B cell (primary cell): ENCODE results near the gene UBAC1. TPM values are rescaled to one million over a fixed set of nuclear protein-coding genes. Genes with fewer than 3 reads are reported as not detected.

Source experiments
- ATAC-seq: fragments of 200-7000 bp; cut with Tn5 transposase; one replicate; pipeline ENCODE4 v1.10.0; 2021; ENCODE audit warnings: low read depth, mild to moderate bottlenecking, moderate number of reproducible peaks, moderate library complexity
- CTCF ChIA-PET: fragments of 350-600 bp; sonication (Branson Sonifier 250); formaldehyde crosslinking; loops from one replicate; lab custom pipeline; 2021; ENCODE audit warnings: antibody characterized with exemption, inconsistent platforms; lab: Charles Lee
- POLR2A ChIA-PET: fragments of 350-600 bp; sonication (Branson Sonifier 250); formaldehyde crosslinking; loops from one replicate; lab custom pipeline; 2021; ENCODE audit warnings: antibody characterized with exemption; lab: Charles Lee
- DNase-seq: peaks from one replicate; pipeline ENCODE4 v3.0.0; 2013
- H2AFZ ChIP-seq: 2 replicates; pipeline ENCODE4 v1.6.1; 2012; ENCODE audit warnings: mild to moderate bottlenecking, low read depth, low read length; ENCODE audit not compliant: insufficient read depth, poor library complexity, severe bottlenecking
- H3K27ac ChIP-seq, 2 donors: 1 replicate in 1 of 2; 2 replicates in 1 of 2; pipeline ENCODE4 v1.5.1; 2012 to 2013; ENCODE audit warnings: low read length in 2 of 2, mild to moderate bottlenecking in 2 of 2, moderate library complexity in 1 of 2
- H3K27me3 ChIP-seq, 4 experiments: fragments of 200-600 bp in 1 of 4; sonication (generic) in 1 of 4; replicated peaks in 1 of 4; 1 replicate in 2 of 4; 2 replicates in 2 of 4; pipeline versions ENCODE4 v1.6.1 to v1.7.0; 2013 to 2016; ENCODE audit warnings: low read length in 3 of 4, mild to moderate bottlenecking in 2 of 4, mixed read lengths in 1 of 4, moderate library complexity in 1 of 4; ENCODE audit not compliant: insufficient read depth in 4 of 4, control insufficient read depth in 3 of 4; ENCODE audit errors: control extremely low read depth in 1 of 4
- H3K36me3 ChIP-seq, 2 experiments: replicated peaks in 1 of 2; 1 replicate in 1 of 2; 2 replicates in 1 of 2; pipeline versions ENCODE4 v1.6.1 to v1.7.1; 2013; ENCODE audit warnings: low read length in 1 of 2; ENCODE audit not compliant: insufficient read depth in 2 of 2, control insufficient read depth in 1 of 2; ENCODE audit errors: control extremely low read depth in 1 of 2, extremely low read depth in 1 of 2
- H3K4me1 ChIP-seq, 2 donors: fragments of 200-600 bp in 1 of 2; sonication (generic) in 1 of 2; 1 replicate in 1 of 2; 2 replicates in 1 of 2; pipeline versions ENCODE4 v1.5.1 to v1.6.1; 2013 to 2017; ENCODE audit warnings: low read length in 2 of 2; ENCODE audit not compliant: control insufficient read depth in 2 of 2, insufficient read depth in 2 of 2
- H3K4me2 ChIP-seq: replicated peaks from 2 replicates; pipeline ENCODE3; 2012; ENCODE audit warnings: mild to moderate bottlenecking, low read depth, low read length; ENCODE audit not compliant: poor library complexity, severe bottlenecking
- H3K4me3 ChIP-seq, 5 experiments: fragments of 200-600 bp in 1 of 5; sonication (generic) in 1 of 5; 1 replicate in 3 of 5; 2 replicates in 2 of 5; pipeline versions ENCODE4 v1.5.1 to v1.7.0; 2011 to 2016; ENCODE audit warnings: low read length in 4 of 5, mild to moderate bottlenecking in 4 of 5, low read depth in 2 of 5, control low read depth in 1 of 5, moderate library complexity in 1 of 5; ENCODE audit not compliant: insufficient read depth in 1 of 5; ENCODE audit errors: control extremely low read depth in 1 of 5, extremely low read depth in 1 of 5
- H3K79me2 ChIP-seq: fragments of 200-600 bp; sonication (generic); one replicate; pipeline ENCODE4 v1.6.0; 2016; ENCODE audit warnings: low read length; ENCODE audit not compliant: control insufficient read depth, insufficient read depth
- H3K9ac ChIP-seq: fragments of 200-600 bp; sonication (generic); 2 replicates; pipeline ENCODE4 v1.6.1; 2017; ENCODE audit warnings: mild to moderate bottlenecking, low read length, moderate library complexity
- H3K9me3 ChIP-seq, 3 donors: one replicate each; pipeline versions ENCODE4 v1.6.1 to v1.7.1; 2013; ENCODE audit warnings: low read length in 2 of 3; ENCODE audit not compliant: control insufficient read depth in 2 of 3, insufficient read depth in 1 of 3; ENCODE audit errors: control extremely low read depth in 1 of 3
- H4K20me1 ChIP-seq: 2 replicates; pipeline ENCODE4 v1.6.0; 2012; ENCODE audit warnings: mild to moderate bottlenecking, low read length; ENCODE audit not compliant: insufficient read depth, control insufficient read depth, poor library complexity, severe bottlenecking
- H3K27ac Mint-ChIP-seq: one replicate; pipeline ENCODE4 v1.8.0; 2021; ENCODE audit warnings: mixed read lengths
- H3K27me3 Mint-ChIP-seq: one replicate; pipeline ENCODE4 v1.8.0; 2021; ENCODE audit warnings: mixed read lengths
- H3K4me1 Mint-ChIP-seq: one replicate; pipeline ENCODE4 v1.8.0; 2021; ENCODE audit warnings: mixed read lengths
- H3K4me3 Mint-ChIP-seq: one replicate; pipeline ENCODE4 v1.8.0; 2021; ENCODE audit warnings: mixed read lengths
- H3K9me3 Mint-ChIP-seq: one replicate; pipeline ENCODE4 v1.8.0; 2022; ENCODE audit warnings: mixed read lengths; ENCODE audit not compliant: insufficient read depth
- EZH2 ChIP-seq: IDR thresholded peaks from 2 replicates; pipeline ENCODE4 v1.6.1; 2012; ENCODE audit warnings: borderline replicate concordance, low read depth, mild to moderate bottlenecking, moderate library complexity, low read length; ENCODE audit not compliant: insufficient read depth, poor library complexity, severe bottlenecking
- WGBS: methylation state at CpG from one replicate; pipeline ENCODE4 v1.1.5; 2013; ENCODE audit warnings: missing lambda C conversion rate; ENCODE audit not compliant: insufficient coverage; 5-methylcytosine and 5-hydroxymethylcytosine counted together
- intact Hi-C: fragments of 100-400 bp; cut with micrococcal nuclease; formaldehyde crosslinking; loops from one replicate; pipeline ENCODE4 v1.10.0; 2022
- polyA plus RNA-seq: library from polyadenylated mRNA; depleted of rRNA; stranded (reverse); fragments of >200 nt; gene quantifications from 2 replicates; pipeline ENCODE4 v1.2.3, GENCODE V29; 2012
- total RNA-seq, 2 donors: library from RNA; stranded (reverse); fragments of 120-200 nt in 1 of 2; gene quantifications; 1 replicate in 1 of 2; 2 replicates in 1 of 2; pipeline versions ENCODE4 v1.2.3 to v1.2.4, GENCODE V29; 2013 to 2022
- TF ChIP-seq, protein P1 (sequence below): fragments of 200-600 bp; IDR thresholded peaks from one replicate; pipeline ENCODE4 v1.8.0; 2022; ENCODE audit warnings: antibody characterized with exemption, mild to moderate bottlenecking

Gene UBAC1
- total and polyA plus RNA-seq, 2 donors (not counting 1 experiment from before 2014, with no cell fraction given), result 30.8 to 31.1 TPM

DNA sequence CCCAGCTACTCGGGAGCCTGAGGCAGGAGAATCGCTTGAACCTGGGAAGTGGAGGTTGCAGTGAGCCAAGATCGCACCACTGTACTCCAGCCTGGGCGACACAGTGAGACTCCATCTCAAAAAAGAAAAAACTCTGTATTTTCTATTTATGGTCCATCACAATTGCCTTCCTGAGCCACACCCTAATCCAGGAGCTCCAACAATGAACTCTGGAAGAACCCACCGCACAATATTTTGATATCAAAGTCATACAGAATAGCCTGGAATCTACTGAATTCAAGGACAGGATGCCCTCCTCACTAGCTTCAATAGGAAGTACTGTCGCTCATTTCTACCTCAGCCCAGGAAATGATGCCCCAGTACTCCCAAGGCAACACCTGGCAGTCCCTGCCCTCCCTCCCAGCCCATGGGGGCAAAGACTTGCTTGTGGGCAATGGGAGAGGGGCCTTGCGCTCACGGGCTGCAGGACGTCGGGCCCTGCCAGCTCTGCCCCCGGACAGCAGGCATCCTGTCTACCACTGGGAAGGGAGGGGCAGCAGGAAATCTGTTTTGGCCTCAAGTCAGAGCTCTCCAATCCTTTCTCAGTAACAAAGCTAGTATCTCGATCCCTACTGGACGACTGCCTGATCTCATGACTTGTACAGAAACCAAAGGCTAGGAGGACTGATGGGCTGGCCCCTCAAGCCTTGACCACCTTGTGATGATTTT, 19.7 kb downstream of the UBAC1 start:
- H3K27ac ChIP-seq, result no peak overlapping the region
- TF ChIP-seq EZH2, result no peak
- TF ChIP-seq, protein P1, sequence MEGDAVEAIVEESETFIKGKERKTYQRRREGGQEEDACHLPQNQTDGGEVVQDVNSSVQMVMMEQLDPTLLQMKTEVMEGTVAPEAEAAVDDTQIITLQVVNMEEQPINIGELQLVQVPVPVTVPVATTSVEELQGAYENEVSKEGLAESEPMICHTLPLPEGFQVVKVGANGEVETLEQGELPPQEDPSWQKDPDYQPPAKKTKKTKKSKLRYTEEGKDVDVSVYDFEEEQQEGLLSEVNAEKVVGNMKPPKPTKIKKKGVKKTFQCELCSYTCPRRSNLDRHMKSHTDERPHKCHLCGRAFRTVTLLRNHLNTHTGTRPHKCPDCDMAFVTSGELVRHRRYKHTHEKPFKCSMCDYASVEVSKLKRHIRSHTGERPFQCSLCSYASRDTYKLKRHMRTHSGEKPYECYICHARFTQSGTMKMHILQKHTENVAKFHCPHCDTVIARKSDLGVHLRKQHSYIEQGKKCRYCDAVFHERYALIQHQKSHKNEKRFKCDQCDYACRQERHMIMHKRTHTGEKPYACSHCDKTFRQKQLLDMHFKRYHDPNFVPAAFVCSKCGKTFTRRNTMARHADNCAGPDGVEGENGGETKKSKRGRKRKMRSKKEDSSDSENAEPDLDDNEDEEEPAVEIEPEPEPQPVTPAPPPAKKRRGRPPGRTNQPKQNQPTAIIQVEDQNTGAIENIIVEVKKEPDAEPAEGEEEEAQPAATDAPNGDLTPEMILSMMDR, result no peak
- no peaks in the 10 kb centered on the region for H4K20me1 ChIP-seq
- no peaks in the 10 kb centered on the region for H3K4me1 ChIP-seq
- DNase-seq, result no peak
- Mint-ChIP-seq H3K9me3 (no peaks in the 10 kb centered on the region), H3K4me3 (no peak overlapping the region), H3K27me3 (no peaks in the 10 kb centered on the region), H3K4me1 (no peaks in the 10 kb centered on the region), H3K27ac (no peak overlapping the region)
- intact Hi-C loops, result no loop called here
- no peak overlapping the region for H2AFZ ChIP-seq
- no peak overlapping the region for H3K4me3 ChIP-seq
- H3K79me2 ChIP-seq, result no peaks in the 10 kb centered on the region
- ATAC-seq, result no peak
- WGBS, result 98% methylated on average over 9 of the region's 13 CpGs
- H3K4me2 ChIP-seq, result no peak overlapping the region
- ChIA-PET CTCF (no interaction called here), POLR2A (interaction anchor here (0.7 kb wide), 1 partner anchor 51 kb away, joined by 3 read pairs; no protein-coding TSS in a partner anchor)
- H3K9me3 ChIP-seq, result peaks cover 0 to 6% (median 0%) of the 10 kb centered on the region in 3 donors
- H3K9ac ChIP-seq, result no peak overlapping the region
- no peaks in the 10 kb centered on the region for H3K27me3 ChIP-seq
- peaks cover 7 to 59% of the 10 kb centered on the region in 2 experiments for H3K36me3 ChIP-seq
